DOHH2 (cell line): Measurements from ENCODE around the gene CASP8.

ENCODE experiments used
- H3F3A ChIP-seq: fragments of 200-600 bp; sonication (generic), shearing (Covaris generic); 2 replicates; pipeline ENCODE4 v1.6.0; 2016; ENCODE audit warnings: antibody characterized with exemption, mild to moderate bottlenecking; ENCODE audit not compliant: control insufficient read depth, insufficient read depth
- H3K27ac ChIP-seq: fragments of 200-600 bp; sonication (generic); 2 replicates; pipeline ENCODE4 v1.5.1; 2014; ENCODE audit warnings: low read depth, mild to moderate bottlenecking, low read length, moderate library complexity
- H3K27me3 ChIP-seq: fragments of 200-600 bp; sonication (generic); 2 replicates; pipeline ENCODE4 v1.6.1; 2014; ENCODE audit warnings: mild to moderate bottlenecking, low read length, mixed read lengths; ENCODE audit not compliant: control insufficient read depth
- H3K36me3 ChIP-seq: fragments of 200-600 bp; sonication (generic); 2 replicates; pipeline ENCODE4 v1.6.1; 2014; ENCODE audit warnings: mild to moderate bottlenecking, low read length, moderate library complexity, mixed read lengths; ENCODE audit not compliant: control insufficient read depth
- H3K4me1 ChIP-seq: fragments of 200-600 bp; sonication (generic); 2 replicates; pipeline ENCODE4 v1.6.1; 2014; ENCODE audit warnings: mild to moderate bottlenecking, low read length, mixed read lengths; ENCODE audit not compliant: control insufficient read depth
- H3K4me2 ChIP-seq: fragments of 200-600 bp; sonication (generic); 2 replicates; pipeline ENCODE4 v1.6.0; 2014; ENCODE audit warnings: mild to moderate bottlenecking, low read length, moderate library complexity
- H3K4me3 ChIP-seq: fragments of 200-600 bp; sonication (generic); 2 replicates; pipeline ENCODE4 v1.5.1; 2014; ENCODE audit warnings: mild to moderate bottlenecking, low read length, mixed read lengths
- H3K79me2 ChIP-seq: fragments of 200-600 bp; sonication (generic); 2 replicates; pipeline ENCODE4 v1.6.1; 2014; ENCODE audit warnings: mild to moderate bottlenecking, low read length, mixed read lengths; ENCODE audit not compliant: control insufficient read depth
- H3K9me2 ChIP-seq: fragments of 200-600 bp; sonication (generic); replicated peaks from 2 replicates; pipeline ENCODE4 v1.6.1; 2014; ENCODE audit warnings: mild to moderate bottlenecking, low read length, mixed read lengths; ENCODE audit not compliant: control insufficient read depth
- H3K9me3 ChIP-seq: fragments of 200-600 bp; sonication (generic); 2 replicates; pipeline ENCODE4 v1.6.1; 2014; ENCODE audit warnings: antibody characterized with exemption, low read length, mixed read lengths; ENCODE audit not compliant: control insufficient read depth, insufficient read depth
- H4K20me1 ChIP-seq: fragments of 200-600 bp; sonication (generic); 2 replicates; pipeline ENCODE4 v1.6.0; 2014; ENCODE audit warnings: low read depth, mild to moderate bottlenecking, antibody characterized with exemption, low read length, moderate library complexity; ENCODE audit not compliant: control insufficient read depth, insufficient read depth
- EZH2phosphoT487 ChIP-seq: fragments of 200-600 bp; sonication (generic); IDR thresholded peaks from 2 replicates; pipeline ENCODE4 v1.6.1; 2017; ENCODE audit warnings: borderline replicate concordance, mild to moderate bottlenecking, antibody characterized with exemption, low read length, moderate library complexity, mixed read lengths
- TF ChIP-seq, protein P1 (sequence below): fragments of 200-600 bp; sonication (generic); IDR thresholded peaks from one replicate; pipeline ENCODE4 v1.5.1; 2014; ENCODE audit warnings: antibody characterized with exemption, mild to moderate bottlenecking, low read depth, low read length; ENCODE audit not compliant: poor library complexity, severe bottlenecking

The CASP8 gene

DNA sequence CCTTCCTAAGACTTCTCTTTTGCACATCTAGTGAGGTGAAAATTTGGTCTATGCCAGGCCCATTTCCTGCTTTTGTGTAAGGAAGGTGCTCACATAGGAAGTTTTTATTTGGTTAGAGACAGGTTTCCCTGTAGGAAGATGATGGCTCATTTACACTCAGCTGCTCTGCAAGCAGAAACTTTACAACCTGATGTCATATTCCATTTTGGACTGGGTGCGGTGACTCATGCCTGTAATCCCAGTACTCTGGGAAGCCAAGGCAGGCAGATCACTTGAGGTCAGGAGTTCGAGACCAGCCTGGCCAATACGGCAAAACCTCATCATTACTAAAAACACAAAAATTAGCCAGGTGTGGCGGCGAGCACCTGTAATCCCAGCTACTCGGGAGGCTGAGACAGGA, 41.6 kb upstream of the CASP8 start:
- no peak overlapping the region for H3K4me3 ChIP-seq
- no peaks in the 10 kb centered on the region for H4K20me1 ChIP-seq
- no peaks in the 10 kb centered on the region for H3K9me2 ChIP-seq
- H3K27ac ChIP-seq = no peak overlapping the region
- H3F3A ChIP-seq = no peaks in the 10 kb centered on the region
- H3K27me3 ChIP-seq = peaks cover 55% of the 10 kb centered on the region
- H3K79me2 ChIP-seq = no peaks in the 10 kb centered on the region
- H3K4me2 ChIP-seq = no peak overlapping the region
- no peaks in the 10 kb centered on the region for H3K9me3 ChIP-seq
- no peaks in the 10 kb centered on the region for H3K4me1 ChIP-seq
- TF ChIP-seq EZH2phosphoT487 = no peak
- TF ChIP-seq, protein P1, sequence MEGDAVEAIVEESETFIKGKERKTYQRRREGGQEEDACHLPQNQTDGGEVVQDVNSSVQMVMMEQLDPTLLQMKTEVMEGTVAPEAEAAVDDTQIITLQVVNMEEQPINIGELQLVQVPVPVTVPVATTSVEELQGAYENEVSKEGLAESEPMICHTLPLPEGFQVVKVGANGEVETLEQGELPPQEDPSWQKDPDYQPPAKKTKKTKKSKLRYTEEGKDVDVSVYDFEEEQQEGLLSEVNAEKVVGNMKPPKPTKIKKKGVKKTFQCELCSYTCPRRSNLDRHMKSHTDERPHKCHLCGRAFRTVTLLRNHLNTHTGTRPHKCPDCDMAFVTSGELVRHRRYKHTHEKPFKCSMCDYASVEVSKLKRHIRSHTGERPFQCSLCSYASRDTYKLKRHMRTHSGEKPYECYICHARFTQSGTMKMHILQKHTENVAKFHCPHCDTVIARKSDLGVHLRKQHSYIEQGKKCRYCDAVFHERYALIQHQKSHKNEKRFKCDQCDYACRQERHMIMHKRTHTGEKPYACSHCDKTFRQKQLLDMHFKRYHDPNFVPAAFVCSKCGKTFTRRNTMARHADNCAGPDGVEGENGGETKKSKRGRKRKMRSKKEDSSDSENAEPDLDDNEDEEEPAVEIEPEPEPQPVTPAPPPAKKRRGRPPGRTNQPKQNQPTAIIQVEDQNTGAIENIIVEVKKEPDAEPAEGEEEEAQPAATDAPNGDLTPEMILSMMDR = no peak
- H3K36me3 ChIP-seq = no peaks in the 10 kb centered on the region

DNA sequence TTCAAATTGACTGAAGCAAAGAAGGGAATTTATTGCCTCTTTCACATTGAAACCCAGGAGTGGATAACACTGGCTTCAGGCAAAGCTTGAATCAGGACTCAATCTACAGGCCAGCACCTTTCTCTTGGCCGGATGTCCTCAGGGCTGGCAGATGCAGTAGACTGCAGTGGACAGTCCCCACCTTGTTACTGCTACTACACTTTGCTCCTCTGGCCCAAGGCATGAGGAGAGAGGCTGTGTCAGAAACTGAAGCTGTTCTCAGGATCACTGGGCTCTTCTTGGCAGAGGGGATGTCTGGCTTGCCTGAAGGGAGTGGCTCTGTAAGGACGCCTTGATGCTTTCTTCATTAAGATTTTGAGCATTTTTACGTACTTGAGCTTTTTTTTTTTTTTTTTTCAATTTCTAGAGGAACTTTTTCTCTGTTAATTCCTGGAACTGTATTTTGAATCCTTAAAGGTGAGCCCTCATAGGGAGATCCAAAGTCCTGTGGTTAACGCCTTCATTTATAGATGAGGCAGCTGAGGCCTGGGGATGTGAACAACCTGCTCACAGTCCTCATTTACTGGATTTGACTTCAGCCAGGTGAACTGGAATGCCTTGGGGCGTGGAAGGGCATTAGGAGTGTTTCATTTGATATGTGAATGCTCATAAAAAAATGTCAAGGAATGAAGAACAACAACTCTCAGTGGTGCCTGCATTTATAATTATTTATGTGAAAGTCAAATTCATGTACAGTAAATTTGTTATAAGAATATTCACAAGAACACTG, 40.8 kb upstream of the CASP8 start:
- H3F3A ChIP-seq = no peaks in the 10 kb centered on the region
- no peak overlapping the region for H3K4me3 ChIP-seq
- H3K9me2 ChIP-seq = no peaks in the 10 kb centered on the region
- H3K4me2 ChIP-seq = no peak overlapping the region
- H4K20me1 ChIP-seq = no peaks in the 10 kb centered on the region
- no peak overlapping the region for H3K27ac ChIP-seq
- no peaks in the 10 kb centered on the region for H3K79me2 ChIP-seq
- no peak for TF ChIP-seq EZH2phosphoT487
- no peaks in the 10 kb centered on the region for H3K4me1 ChIP-seq
- no peaks in the 10 kb centered on the region for H3K36me3 ChIP-seq
- H3K27me3 ChIP-seq = peaks cover 55% of the 10 kb centered on the region
- no peaks in the 10 kb centered on the region for H3K9me3 ChIP-seq

DNA sequence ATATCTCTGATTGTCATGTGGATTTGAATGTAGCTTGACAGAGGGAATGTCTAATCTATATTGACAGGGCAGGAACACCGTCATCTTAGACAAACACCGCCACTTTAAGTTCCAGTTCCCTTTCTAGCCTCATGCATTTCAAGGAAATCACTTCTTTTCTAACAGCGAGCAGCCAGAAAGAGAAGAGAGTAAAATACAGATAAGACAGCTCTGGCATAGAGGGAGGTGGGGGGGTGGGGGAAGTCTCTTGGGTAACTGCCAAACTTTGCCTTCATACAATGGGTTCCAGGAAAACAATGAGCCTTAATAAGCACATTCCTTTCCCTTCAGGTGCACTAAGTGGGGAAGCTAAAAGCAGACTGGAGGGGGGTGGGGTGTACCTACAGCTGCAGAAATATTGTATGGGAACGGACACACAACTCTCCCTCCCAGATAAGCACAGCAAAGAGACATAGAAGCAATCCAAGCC, 40.2 kb upstream of the CASP8 start:
- H3K4me2 ChIP-seq = no peak overlapping the region
- H3F3A ChIP-seq = no peaks in the 10 kb centered on the region

More for the DNA sequence above, 40.2 kb upstream of the CASP8 start:
- H4K20me1 ChIP-seq = no peaks in the 10 kb centered on the region
- no peaks in the 10 kb centered on the region for H3K9me2 ChIP-seq
- H3K79me2 ChIP-seq = no peaks in the 10 kb centered on the region
- no peaks in the 10 kb centered on the region for H3K4me1 ChIP-seq
- H3K36me3 ChIP-seq = no peaks in the 10 kb centered on the region
- no peaks in the 10 kb centered on the region for H3K9me3 ChIP-seq
- H3K27ac ChIP-seq = no peak overlapping the region
- H3K27me3 ChIP-seq = peaks cover 58% of the 10 kb centered on the region
- no peak overlapping the region for H3K4me3 ChIP-seq
- TF ChIP-seq EZH2phosphoT487 = no peak
- TF ChIP-seq, protein P1 = no peak
